HFF-Myc (cell line): ENCODE measurements around the gene KLHL7.

ENCODE experiments used
- DNase-seq: peaks from one replicate; pipeline ENCODE4 v3.0.0-alpha.2; 2011; ENCODE audit warnings: low read depth; ENCODE audit errors: extremely low read depth
- H3K4me3 ChIP-seq: replicated peaks from 2 replicates; pipeline ENCODE4 v1.5.1; 2011; ENCODE audit warnings: low read depth, mild to moderate bottlenecking, control low read depth, low read length
- TF ChIP-seq, protein P1 (sequence below): IDR thresholded peaks from 2 replicates; pipeline ENCODE4 v1.5.1; 2012; ENCODE audit warnings: mild to moderate bottlenecking, low read depth, low read length, control low read depth; ENCODE audit errors: missing control alignments

The KLHL7 gene

DNA sequence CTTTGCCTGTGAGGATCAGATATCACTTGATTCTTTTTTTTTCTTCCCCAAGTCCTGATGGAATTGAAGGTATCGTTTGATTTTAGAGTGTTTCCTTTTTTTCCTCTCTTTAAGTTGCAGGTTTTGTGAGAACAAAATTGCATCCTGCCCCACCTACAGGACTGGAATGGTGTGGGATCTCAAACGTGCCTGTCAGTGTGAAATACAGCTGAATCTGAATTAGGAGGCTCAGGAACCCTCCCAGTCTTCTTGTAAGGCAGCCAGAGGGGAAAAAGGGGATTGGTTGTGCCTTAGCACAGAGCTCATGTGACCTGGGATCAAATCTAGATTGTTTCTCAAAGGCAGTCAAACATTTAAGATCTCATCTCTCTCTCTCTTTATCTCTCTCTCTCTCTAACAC lies 32.7 kb upstream of the KLHL7 start:
- H3K4me3 ChIP-seq, result no peak overlapping the region
- TF ChIP-seq, protein P1, sequence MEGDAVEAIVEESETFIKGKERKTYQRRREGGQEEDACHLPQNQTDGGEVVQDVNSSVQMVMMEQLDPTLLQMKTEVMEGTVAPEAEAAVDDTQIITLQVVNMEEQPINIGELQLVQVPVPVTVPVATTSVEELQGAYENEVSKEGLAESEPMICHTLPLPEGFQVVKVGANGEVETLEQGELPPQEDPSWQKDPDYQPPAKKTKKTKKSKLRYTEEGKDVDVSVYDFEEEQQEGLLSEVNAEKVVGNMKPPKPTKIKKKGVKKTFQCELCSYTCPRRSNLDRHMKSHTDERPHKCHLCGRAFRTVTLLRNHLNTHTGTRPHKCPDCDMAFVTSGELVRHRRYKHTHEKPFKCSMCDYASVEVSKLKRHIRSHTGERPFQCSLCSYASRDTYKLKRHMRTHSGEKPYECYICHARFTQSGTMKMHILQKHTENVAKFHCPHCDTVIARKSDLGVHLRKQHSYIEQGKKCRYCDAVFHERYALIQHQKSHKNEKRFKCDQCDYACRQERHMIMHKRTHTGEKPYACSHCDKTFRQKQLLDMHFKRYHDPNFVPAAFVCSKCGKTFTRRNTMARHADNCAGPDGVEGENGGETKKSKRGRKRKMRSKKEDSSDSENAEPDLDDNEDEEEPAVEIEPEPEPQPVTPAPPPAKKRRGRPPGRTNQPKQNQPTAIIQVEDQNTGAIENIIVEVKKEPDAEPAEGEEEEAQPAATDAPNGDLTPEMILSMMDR, result no peak
- no peak for DNase-seq

DNA sequence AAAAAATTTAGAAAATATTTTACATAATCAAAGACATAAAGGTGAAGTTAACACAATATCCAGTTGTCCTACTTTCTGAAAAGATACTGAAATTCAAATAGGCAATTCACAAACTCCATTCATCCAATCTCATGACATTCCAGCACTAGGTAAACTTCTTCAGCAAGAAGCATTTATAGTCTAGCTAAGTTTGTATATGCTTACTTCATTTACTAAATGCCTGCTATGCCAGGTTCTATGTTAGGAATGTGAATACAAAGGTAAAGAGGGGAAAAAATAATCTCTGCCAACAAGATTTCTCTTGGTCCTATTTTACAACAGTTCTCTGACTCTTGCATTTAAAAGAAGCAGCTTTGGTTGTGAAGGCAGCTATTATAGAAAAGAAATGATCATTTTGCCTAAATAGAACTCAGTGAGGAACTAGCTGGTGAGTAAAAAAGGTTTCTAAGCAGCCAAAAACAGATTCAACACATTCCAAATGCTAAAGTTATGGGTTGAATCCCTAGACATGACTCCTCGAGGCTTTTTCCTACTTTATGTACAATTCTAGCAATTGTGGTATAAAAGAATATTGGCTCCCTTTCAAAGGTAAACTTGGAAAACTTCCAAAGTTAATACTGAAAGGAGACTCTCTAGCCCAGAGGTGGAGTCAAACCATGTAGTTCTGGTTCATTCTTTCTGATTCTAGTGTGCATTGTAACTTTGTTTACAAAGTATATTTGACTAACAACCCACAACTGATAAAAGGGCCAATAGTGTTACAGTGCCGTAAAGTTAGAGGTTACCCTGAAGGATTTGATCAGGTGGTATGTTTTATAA lies 30.9 kb upstream of the KLHL7 start:
- H3K4me3 ChIP-seq, result no peak overlapping the region
- TF ChIP-seq, protein P1, result no peak
- DNase-seq, result no peak

DNA sequence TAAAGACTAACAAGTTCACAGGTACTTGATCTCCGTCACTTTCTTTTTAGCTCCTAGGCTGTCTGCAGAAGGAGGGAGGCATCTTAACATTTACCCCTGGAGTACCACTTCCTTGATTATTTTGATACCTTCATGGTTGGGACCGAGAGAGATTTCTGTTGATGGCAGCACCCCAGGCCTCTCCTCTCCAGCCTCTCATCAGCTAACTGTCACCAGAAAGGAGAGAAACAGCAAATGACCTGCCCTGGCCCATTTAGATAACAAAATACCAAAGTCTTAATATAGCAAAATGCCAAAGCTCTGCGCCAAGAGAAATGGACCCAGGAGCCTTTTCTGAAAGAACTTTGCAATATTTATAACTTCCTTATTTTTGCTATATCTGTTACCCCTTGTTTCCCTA lies 30.0 kb upstream of the KLHL7 start:
- H3K4me3 ChIP-seq, result no peak overlapping the region
- no peak for DNase-seq
- TF ChIP-seq, protein P1, result no peak

DNA sequence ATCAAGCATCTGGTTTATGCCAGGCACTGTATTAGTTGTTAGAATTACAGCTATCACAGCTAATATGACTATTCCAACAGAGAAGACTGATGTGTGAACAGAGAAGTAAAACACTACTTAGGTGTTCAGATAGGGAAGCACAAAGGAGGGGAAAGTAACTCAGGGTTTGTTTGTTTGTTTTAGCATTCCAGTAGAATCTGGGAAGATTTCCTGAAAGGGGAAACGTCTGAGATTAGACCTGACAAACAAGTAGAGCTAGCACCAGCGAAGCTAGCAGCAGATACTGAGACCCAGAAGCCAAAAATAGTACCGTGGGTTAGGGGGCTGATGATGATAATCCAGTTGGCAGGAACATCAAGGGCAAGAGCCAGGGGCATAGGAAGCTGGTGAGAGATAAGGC lies 28.8 kb upstream of the KLHL7 start:
- no peak for DNase-seq
- TF ChIP-seq, protein P1, result no peak
- no peak overlapping the region for H3K4me3 ChIP-seq

DNA sequence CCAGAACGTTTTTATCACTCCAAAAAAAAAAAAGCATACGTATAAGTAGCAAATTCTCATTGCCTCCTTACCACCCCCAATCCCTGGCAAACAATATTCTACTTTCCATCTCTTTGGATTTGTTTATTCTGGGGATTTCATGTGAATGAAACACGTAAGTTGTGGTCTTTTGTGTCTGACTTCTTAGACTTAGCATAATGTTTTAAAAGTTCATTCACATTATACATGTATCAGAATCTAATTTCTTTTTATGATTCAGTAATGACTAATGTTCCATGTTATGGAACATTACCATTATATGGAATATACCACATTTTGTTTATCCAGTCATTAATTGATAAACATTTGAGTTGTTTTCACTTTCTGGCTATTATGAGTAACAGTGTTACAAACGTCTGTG lies 12.5 kb upstream of the KLHL7 start:
- TF ChIP-seq, protein P1, result no peak
- no peak for DNase-seq
- H3K4me3 ChIP-seq, result no peak overlapping the region

DNA sequence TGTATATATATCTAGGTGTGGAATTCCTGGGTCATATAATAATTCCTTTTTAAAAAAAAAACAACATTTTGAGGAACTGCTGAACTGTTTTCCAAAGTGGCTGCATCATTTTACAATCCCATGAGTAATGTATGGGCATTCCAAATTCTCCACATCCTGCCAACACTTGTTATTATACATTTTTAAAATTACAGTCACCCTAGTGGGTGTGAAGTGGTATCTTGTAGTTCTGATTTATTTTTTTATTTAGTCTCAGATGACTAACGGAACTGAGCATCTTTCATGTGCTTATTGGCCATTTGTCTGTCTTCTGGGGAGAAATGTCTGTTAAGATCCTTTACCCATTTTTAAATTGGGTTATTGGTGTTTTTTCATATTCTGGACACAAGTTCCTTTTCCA lies 12.0 kb upstream of the KLHL7 start:
- TF ChIP-seq, protein P1, result no peak
- no peak for DNase-seq
- H3K4me3 ChIP-seq, result no peak overlapping the region
